Liver (tissue), 9 donors: ENCODE data around the gene ZBTB49. TPM values are rescaled to one million over a fixed set of nuclear protein-coding genes. Genes with fewer than 3 reads are reported as not detected.

Experiments used
- DNase-seq: peaks from one replicate; pipeline ENCODE4 v3.0.0-alpha.2; 2017; ENCODE audit warnings: low spot score
- H3K27ac ChIP-seq, 2 donors: one replicate each; pipeline ENCODE4 v1.7.0; 2013; ENCODE audit warnings: inconsistent platforms in 2 of 2, low read length in 2 of 2, control low read depth in 1 of 2, low read depth in 1 of 2, mild to moderate bottlenecking in 1 of 2
- H3K27me3 ChIP-seq, 4 donors: one replicate each; pipeline versions ENCODE4 v1.6.1 to v1.7.0; 2013; ENCODE audit warnings: low read length in 3 of 4, inconsistent platforms in 1 of 4, mild to moderate bottlenecking in 1 of 4, moderate library complexity in 1 of 4; ENCODE audit not compliant: control insufficient read depth in 4 of 4, insufficient read depth in 4 of 4
- H3K36me3 ChIP-seq, 4 donors: one replicate each; pipeline versions ENCODE4 v1.6.1 to v1.7.0; 2013; ENCODE audit warnings: low read length in 3 of 4, mild to moderate bottlenecking in 3 of 4, low read depth in 1 of 4, moderate library complexity in 1 of 4; ENCODE audit not compliant: control insufficient read depth in 4 of 4, insufficient read depth in 3 of 4
- H3K4me1 ChIP-seq, 4 donors: one replicate each; pipeline versions ENCODE4 v1.6.1 to v1.7.0; 2013; ENCODE audit warnings: low read length in 3 of 4, mild to moderate bottlenecking in 3 of 4, moderate library complexity in 1 of 4; ENCODE audit not compliant: control insufficient read depth in 4 of 4, insufficient read depth in 4 of 4
- H3K4me3 ChIP-seq, 3 donors: one replicate each; pipeline versions ENCODE4 v1.6.1 to v1.7.0; 2013; ENCODE audit warnings: low read length in 3 of 3, control low read depth in 1 of 3, low read depth in 1 of 3, mild to moderate bottlenecking in 1 of 3
- H3K9ac ChIP-seq, 2 donors: one replicate each; pipeline ENCODE4 v1.7.0; 2013; ENCODE audit warnings: low read length in 2 of 2, mild to moderate bottlenecking in 2 of 2, moderate library complexity in 2 of 2, control low read depth in 1 of 2, low read depth in 1 of 2
- H3K9me3 ChIP-seq, 4 donors: one replicate each; pipeline versions ENCODE4 v1.6.1 to v1.7.0; 2013; ENCODE audit warnings: low read length in 3 of 4; ENCODE audit not compliant: control insufficient read depth in 4 of 4
- ATF3 ChIP-seq: IDR thresholded peaks from 2 replicates; pipeline ENCODE4 v1.6.1; 2016; ENCODE audit warnings: antibody characterized with exemption
- CTCF ChIP-seq: fragments of 150-350 bp; IDR thresholded peaks from 2 replicates; pipeline ENCODE4 v1.5.1; 2017; ENCODE audit warnings: improper control_type of control experiment, low read depth, low read length; ENCODE audit not compliant: missing input control
- EGR1 ChIP-seq, 2 donors: IDR thresholded peaks; 2 replicates each; pipeline ENCODE4 v1.6.1; 2016 to 2018; ENCODE audit warnings: antibody characterized with exemption in 2 of 2, low read depth in 2 of 2
- FOXA1 ChIP-seq: IDR thresholded peaks from 2 replicates; pipeline ENCODE4 v1.6.1; 2016; ENCODE audit warnings: antibody characterized with exemption
- FOXA2 ChIP-seq: IDR thresholded peaks from 2 replicates; pipeline ENCODE4 v1.6.1; 2016; ENCODE audit warnings: antibody characterized with exemption
- GABPA ChIP-seq, 2 donors: IDR thresholded peaks in 1 of 2; conservative IDR thresholded peaks in 1 of 2; 2 replicates each; pipeline ENCODE4 v1.6.1; 2016; ENCODE audit warnings: antibody characterized with exemption in 2 of 2, mild to moderate bottlenecking in 1 of 2, moderate library complexity in 1 of 2
- HNF4A ChIP-seq, 2 donors: conservative IDR thresholded peaks; 2 replicates each; pipeline ENCODE4 v1.6.1; 2016; ENCODE audit warnings: antibody characterized with exemption in 2 of 2, mild to moderate bottlenecking in 2 of 2
- HNF4G ChIP-seq: IDR thresholded peaks from 2 replicates; pipeline ENCODE4 v1.6.1; 2016; ENCODE audit warnings: antibody characterized with exemption
- JUND ChIP-seq, 2 donors: IDR thresholded peaks; 2 replicates each; pipeline ENCODE4 v1.6.1; 2016; ENCODE audit warnings: antibody characterized with exemption in 2 of 2
- NR2F2 ChIP-seq: IDR thresholded peaks from 2 replicates; pipeline ENCODE4 v1.6.1; 2016; ENCODE audit warnings: antibody characterized with exemption
- RAD21 ChIP-seq, 2 donors: IDR thresholded peaks; 2 replicates each; pipeline ENCODE4 v1.6.1; 2016; ENCODE audit warnings: antibody characterized with exemption in 2 of 2, mild to moderate bottlenecking in 2 of 2
- REST ChIP-seq: IDR thresholded peaks from 2 replicates; pipeline ENCODE4 v1.6.1; 2016; ENCODE audit warnings: antibody characterized with exemption, mild to moderate bottlenecking
- RXRA ChIP-seq, 2 donors: IDR thresholded peaks; 2 replicates each; pipeline ENCODE4 v1.6.1; 2017 to 2018; ENCODE audit warnings: antibody characterized with exemption in 2 of 2, mild to moderate bottlenecking in 1 of 2
- SP1 ChIP-seq: IDR thresholded peaks from 2 replicates; pipeline ENCODE4 v1.6.1; 2018; ENCODE audit warnings: antibody characterized with exemption, mild to moderate bottlenecking
- TAF1 ChIP-seq: conservative IDR thresholded peaks from 2 replicates; pipeline ENCODE4 v1.6.1; 2016; ENCODE audit warnings: antibody characterized with exemption, mild to moderate bottlenecking
- YY1 ChIP-seq: IDR thresholded peaks from 2 replicates; pipeline ENCODE4 v1.6.1; 2016; ENCODE audit warnings: antibody characterized with exemption, mild to moderate bottlenecking
- ZBTB33 ChIP-seq: IDR thresholded peaks from 2 replicates; pipeline ENCODE4 v1.6.1; 2016; ENCODE audit warnings: antibody characterized with exemption
- WGBS: extraction: QIAGEN DNeasy Blood & Tissue Kit; methylation state at CpG from one replicate; pipeline ENCODE4 v1.1.7; 2013; 5-methylcytosine and 5-hydroxymethylcytosine counted together
- polyA plus RNA-seq, 2 donors: library from polyadenylated mRNA; stranded (reverse) in 1 of 2; unstranded in 1 of 2; fragments of 200-250 nt in 1 of 2; fragments of >200 nt in 1 of 2; fragmentation: Nextera tagmentation in 1 of 2; extraction: Ambion mirVana in 1 of 2; gene quantifications; one replicate each; pipeline versions ENCODE4 v1.2.1 to v1.2.3, GENCODE V29; 2013 to 2015
- total RNA-seq, 2 donors: library from RNA; depleted of rRNA; stranded (reverse); fragments of >200 nt; gene quantifications; one replicate each; pipeline ENCODE4 v1.2.3, GENCODE V29; 2014
- donor health status: healthy.
- donor health status: healthy.
- donor health status: healthy.
- donor health status: healthy.
- donor health status: healthy.

ZBTB49 gene
- total and polyA plus RNA-seq, 4 donors, result 1.3 to 3.8 (median 2.0) TPM

- H3K27ac ChIP-seq, result no peak overlapping the region
- H3K36me3 ChIP-seq, result peaks cover 1 to 24% (median 13%) of the 10 kb centered on the region in 4 donors
- no peak overlapping the region for H3K9ac ChIP-seq
- peak; percentile 12 for DNase-seq
- no peaks in the 10 kb centered on the region for H3K4me1 ChIP-seq
- H3K27me3 ChIP-seq, result no peaks in the 10 kb centered on the region
- no peak for TF ChIP-seq RAD21 (IDR thresholded peaks at IDR 0.05)
- TF ChIP-seq RXRA (IDR thresholded peaks at IDR 0.05), result no peak
- no peak for TF ChIP-seq SP1
- no peak for TF ChIP-seq YY1
- TF ChIP-seq JUND (IDR thresholded peaks at IDR 0.05), result no peak
- TF ChIP-seq HNF4G, result no peak
- TF ChIP-seq ATF3, result no peak
- no peak for TF ChIP-seq GABPA (IDR thresholded peaks at IDR 0.05 in 1 of 2, conservative IDR thresholded peaks at IDR 0.05 in 1 of 2)
- no peak for TF ChIP-seq HNF4A (conservative IDR thresholded peaks at IDR 0.05)
- no peak for TF ChIP-seq FOXA2
- no peak for TF ChIP-seq TAF1
- no peak for TF ChIP-seq NR2F2
- TF ChIP-seq FOXA1, result no peak
- TF ChIP-seq REST, result no peak
- no peak overlapping the region for H3K4me3 ChIP-seq
- WGBS, result 97% methylated on average over 9 of the region's 9 CpGs
- no peaks in the 10 kb centered on the region for H3K9me3 ChIP-seq
These were observed 18.9 kb downstream of the ZBTB49 start for GRCh38 chr4:4308800-4309441.

- H3K9me3 ChIP-seq, result no peaks in the 10 kb centered on the region
- no peak overlapping the region for H3K9ac ChIP-seq
- H3K4me1 ChIP-seq, result no peaks in the 10 kb centered on the region
- H3K27me3 ChIP-seq, result no peaks in the 10 kb centered on the region
- TF ChIP-seq REST, result no peak
- TF ChIP-seq EGR1 (IDR thresholded peaks at IDR 0.05; ENCODE audit: low read depth in 2 of 2), result no peak
- TF ChIP-seq HNF4A (conservative IDR thresholded peaks at IDR 0.05), result no peak
- no peak for TF ChIP-seq RAD21 (IDR thresholded peaks at IDR 0.05)
- no peak for TF ChIP-seq ZBTB33
- TF ChIP-seq CTCF, result no peak
- TF ChIP-seq GABPA (IDR thresholded peaks at IDR 0.05 in 1 of 2, conservative IDR thresholded peaks at IDR 0.05 in 1 of 2), result no peak
- no peak for TF ChIP-seq FOXA2
- TF ChIP-seq SP1, result no peak
- no peak for TF ChIP-seq FOXA1
- TF ChIP-seq ATF3, result no peak
- peaks cover 1 to 41% (median 17%) of the 10 kb centered on the region in 4 donors for H3K36me3 ChIP-seq
- DNase-seq, result no peak
- no peak overlapping the region for H3K27ac ChIP-seq
- H3K4me3 ChIP-seq, result no peak overlapping the region
- 92% methylated on average over 4 of the region's 4 CpGs for WGBS
These were observed 21.1 kb downstream of the ZBTB49 start for GRCh38 chr4:4311193-4311592.
